ENCODE measurements around the gene SOX10.

Gene SOX10
- 0 to 0.07 reads per million in 2 donors for total RNA-seq

DNA sequence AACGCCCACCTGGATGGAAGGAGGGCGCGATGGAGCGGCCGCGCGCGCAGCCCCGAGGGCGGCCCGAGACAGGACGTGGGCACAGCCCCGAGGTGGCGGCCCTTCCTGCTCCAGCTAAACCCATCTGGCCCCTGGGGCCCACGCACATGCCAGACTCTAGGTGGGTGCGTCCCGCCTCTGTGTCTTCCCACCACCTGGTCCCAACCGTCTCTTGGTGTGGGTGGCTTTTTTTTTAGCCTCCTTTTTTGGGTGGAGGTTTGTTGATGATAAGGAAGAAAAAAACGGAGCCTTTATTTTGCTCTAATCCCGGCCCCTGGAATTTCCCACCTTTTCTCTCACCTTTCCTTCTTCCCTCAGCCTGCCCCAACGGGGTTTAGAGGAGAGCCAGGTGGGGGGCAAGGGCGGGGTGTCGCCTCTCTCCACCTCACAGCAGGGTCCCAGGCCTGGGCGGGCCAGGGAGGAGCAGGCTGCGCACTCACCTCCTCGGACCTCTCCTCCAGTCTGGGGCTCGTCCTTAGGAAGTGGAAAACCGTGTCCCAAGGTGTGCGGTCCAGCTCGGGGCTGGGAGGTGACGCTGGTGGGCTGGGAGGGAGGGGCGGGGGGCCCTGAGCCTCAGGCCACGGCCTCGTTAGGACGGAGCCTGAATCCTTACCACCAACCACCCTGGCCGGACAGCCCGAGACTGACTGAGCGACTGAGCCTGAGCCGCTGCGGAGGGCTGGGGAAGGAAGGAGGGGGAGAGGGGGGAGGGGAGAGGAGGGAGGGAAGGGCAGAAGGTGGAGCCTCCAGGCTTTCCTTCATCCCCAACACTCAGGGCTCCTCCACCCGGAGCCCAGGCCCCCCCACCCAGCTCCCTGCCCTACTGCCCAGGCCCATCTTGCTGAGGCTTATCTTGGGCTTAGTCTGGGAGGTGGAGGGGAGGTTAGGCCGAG, at the start of gene SOX10:
SOX10 (minus strand) TSS at position 696 of the 932 bp plus-strand sequence. CDS start 771 bp downstream, outside the sequence.
- no peak for DNase-seq

DNA sequence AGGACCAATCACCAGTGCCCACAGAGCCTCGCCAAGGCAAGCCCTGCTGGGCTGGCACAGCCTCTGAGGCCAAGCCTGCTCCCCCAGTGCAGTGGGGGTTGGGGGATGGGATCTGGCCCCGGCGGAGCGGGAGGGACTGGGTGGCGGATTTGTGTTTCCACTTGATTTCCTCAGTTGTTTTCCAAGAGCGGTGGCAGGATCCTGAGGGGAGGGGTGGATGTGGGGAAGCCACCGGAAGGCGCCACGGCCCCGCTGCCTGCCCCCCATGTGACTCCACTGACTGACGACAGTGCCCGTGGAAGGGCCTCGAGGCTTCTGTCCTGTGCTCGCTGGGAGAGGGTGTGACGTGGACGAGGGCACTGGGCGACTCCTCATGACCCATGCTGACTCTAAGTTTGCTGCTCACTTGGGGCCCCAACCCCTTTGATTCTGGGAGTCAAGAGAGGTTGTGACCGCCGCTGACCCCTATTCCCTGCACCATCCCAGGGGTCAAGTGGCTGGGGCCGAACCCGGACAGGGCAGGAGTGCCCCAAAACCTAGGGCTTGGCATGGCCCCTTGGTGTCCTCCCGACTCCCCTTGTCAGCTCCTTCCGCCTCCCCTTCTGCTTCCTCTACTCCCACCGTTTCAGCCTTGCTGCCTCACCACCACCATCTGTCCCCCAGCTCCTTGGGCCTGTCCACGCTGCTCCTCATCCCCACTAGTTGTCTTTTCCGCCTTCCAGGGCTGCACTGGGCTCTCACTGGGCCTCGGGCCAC, 49.3 kb upstream of the SOX10 start:
- no peak for DNase-seq

DNA sequence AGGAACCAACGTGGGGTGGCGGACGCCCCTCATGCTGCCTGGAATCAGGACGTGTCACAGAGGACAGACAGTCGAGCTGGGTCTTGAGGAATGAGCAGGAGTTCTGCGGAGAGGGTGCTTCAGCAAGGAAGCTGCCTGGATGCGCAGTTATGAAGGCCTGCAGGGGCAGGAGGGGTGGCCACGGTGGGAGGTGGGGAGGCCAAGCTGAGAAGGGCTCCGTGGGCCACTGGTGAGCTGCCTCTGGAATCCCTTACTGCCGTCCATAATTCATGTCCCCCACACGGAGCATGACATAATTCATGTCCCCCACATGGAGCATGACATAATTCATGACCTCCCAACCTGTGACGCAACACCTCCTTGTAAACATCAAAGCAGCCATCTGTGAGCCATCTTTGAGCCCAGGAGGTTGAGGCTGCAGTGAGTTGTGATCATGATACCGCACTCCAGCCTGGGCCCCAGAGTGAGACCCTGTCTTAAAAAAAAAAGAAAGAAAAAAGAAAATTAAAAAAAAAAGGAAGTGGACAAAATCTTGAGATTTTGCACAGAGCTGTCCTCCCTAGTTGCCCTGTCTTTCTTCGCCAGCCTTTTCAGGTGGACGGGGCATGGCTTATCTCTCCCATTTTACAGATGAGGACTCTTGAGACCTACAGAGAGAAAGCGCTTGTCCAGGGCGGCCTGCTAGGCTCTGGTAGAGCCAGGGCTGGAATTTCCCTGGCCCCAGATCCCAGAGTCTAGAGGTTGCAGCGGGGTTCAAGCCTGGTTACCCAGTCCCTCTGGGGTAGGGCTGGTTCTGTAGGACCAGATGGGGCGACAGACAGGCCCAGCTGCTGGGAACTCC, 48.5 kb upstream of the SOX10 start:
- DNase-seq = no peak

DNA sequence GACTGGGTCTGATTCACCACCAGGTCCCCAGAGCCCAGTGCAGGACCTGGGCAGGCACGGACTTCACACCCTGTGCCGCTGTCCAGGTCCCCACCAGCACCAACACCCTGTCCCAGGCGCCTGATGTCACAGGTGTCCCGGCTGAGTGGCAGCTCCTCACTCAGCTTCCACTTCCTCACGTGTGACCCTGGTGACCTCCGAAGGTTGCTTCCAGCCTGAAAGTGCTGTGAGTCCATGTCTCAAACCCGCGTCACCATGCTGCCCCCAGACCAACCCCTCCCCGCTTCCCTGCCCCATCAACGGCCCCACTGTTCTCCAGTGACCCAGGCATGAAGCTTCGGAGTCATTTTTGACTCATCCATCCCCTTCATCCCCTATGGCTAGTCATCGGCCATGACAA, 47.1 kb upstream of the SOX10 start:
- no peak for DNase-seq

DNA sequence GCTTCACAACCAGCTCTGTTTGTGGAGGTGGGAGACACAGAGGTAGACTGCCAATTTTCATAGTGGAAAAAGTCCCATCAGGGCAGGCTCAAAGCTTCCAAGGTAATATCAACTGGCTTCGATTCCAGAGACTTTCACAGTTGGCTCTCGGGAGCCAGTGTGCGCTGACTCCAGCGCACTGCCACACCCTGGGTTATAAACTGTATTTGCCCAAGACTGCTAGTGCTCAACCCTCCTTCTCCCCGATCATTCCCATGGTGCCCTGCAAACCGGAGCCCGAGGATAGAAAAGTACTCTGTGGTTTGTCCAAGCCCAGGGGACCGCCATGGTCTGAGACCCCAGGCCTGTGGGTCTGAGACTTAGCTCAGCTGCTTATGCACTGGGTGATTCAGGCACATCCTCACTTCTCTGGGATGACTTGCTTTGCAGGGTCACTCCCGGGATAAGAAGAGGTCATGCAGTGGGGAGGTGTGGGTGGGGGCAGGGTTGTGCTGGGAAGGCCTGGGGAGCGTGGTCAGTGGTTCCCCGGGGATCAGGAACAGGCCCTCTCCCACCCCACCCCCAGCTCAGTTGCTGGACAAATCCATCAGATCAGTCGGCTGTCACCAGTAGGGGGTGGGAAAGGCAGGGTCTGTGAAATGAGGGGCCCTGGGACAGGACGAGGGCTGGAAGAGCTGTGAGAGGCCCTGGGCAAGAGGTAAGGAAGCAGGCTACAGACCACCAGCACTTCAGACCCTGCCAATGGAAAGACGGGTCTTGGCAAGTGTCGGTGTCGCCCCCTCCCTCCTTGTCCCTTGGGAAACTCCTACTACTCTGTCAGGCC, 46.2 kb upstream of the SOX10 start:
- no peak for DNase-seq

DNA sequence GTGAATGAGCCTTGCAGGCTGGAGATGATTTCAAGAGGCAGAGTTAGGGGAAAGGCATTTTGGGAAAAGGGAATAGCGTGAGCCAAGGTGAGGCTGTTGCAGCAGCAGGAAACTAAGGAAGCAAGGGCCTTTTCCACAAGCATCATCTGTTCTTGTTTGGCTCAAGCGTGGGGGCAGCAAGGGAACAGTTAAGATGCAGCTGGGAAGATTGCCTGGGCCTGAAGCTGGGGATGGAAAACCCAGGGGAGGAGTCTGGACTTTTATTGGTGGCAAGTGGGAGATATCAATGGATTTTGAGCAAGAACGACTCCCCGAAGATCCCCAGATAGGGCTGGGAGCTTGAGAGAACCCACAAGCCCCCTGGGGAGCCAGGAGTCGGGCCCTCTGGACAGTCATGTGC, 45.5 kb upstream of the SOX10 start:
- no peak for DNase-seq

DNA sequence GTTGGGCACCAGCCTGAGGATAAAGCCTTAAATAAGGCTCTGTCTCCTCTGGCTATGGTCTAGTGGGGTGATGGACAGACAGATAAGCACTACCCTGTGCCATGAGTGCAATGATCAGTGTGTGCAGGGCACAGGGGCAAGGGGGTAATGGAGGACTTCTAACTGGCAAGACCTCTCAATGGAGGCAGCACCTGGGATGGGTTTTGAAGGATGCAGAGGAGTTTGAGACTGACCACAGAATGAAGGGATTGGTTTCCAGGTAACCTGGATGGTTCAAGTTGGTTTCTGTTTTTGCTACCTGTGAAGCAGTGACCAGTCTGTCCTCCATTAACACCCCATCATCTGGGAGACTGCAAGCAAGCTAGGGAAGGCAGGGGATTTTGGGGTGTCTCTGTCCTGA, 45.0 kb upstream of the SOX10 start:
- no peak for DNase-seq

DNA sequence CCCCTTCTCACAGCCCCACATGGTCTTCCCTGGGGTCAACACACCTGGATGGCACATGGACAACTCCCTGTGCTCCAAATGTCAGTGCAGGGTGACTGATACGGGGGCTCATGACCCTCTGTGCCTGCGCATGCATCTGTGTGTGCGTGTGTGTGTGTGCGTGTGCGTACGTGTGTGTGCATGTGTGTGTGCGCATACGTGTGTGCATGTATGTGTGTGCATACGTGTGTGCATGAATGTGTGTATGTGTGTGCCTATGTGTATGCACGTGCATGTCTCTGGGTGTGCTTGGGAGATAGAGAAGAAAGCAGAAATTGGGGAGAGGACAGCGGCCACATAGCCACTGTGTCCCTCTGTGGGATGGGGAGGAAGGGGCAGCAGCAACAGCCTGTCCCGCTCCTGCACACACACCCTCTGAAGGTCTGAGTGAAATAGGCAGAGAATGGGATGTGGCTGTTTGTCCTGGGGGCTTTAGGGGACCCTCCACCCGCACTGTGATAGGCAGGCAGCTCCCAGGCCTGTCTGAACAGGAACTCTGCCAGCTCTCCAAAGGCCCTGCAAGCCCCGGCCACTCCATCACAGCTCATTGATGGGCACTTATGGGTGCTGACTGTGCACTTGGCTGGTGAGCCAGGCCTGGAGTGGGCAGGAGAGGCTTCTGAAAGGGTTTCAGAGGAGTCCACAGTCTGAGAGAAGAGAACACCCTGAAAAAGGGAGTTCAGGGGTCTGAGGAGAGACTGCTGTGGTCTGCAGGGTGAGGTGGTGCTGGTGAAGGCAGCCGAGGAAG, 44.2 kb upstream of the SOX10 start:
- DNase-seq = no peak

DNA sequence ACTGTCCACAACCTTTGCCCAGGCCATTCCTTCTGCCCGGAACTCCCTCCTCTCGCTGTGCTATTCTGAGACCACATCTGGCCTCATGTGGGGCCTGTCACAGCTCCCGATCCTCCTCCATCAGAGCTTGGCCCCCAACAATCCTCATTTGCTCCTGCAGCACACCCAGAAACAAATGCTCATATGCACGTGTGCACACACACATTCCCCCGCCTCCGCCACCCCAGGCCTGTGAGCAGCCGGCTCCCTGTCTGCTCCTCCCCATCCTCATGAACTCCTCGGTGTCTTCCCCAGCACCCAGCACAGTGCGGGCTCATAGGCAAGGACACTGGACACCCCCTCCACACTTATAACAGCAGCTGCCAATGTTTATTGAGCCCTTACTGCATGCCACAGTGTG, 43.1 kb upstream of the SOX10 start:
- DNase-seq = no peak

DNA sequence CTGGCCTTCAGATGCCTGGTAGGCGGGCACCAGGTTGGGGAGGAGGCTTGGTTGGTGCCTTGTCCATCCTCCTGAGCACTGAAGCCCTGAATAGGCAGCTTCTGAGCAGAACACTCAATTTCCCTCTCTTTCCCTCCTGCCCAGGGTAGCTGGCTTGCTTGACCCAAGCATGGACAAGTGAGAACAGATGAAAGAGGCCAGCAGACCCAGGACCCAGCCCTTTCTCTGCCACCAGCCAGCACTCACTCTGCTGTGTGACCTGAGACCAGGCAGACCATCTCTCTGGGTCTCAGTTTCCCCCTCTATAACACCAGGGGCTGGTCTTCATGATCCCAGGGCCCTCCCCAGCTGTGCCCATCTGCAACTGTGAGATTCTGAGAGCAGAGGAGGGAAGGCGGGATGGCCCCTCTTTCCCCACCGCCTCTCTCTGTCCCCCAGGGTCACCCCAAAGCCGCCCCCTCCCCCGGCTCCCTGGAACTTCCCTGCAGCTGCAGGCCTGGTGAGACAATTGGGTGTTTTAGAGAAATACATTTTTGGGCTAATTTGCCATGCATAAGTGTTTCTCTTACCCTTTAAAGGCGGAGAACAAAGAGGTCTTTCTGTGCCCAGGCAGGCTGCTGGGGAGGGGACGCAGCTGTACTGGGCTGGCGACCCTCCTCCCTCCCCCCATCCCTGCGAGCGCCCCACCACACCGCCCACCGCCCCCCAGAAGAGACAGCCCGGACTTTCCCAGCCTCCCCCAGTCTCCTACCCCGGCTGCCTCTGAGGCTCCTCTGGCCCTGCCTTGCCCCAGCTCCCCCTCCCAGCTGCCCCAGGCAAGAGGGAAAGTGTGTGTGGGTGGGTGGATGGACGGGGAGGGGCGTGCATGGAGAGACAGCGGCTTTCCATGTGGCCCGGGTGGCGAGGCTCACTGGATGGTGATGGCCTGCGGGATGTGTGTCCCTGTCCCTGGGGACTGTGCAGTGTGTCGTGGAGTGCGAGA, 42.1 kb upstream of the SOX10 start:
- DNase-seq = no peak

DNA sequence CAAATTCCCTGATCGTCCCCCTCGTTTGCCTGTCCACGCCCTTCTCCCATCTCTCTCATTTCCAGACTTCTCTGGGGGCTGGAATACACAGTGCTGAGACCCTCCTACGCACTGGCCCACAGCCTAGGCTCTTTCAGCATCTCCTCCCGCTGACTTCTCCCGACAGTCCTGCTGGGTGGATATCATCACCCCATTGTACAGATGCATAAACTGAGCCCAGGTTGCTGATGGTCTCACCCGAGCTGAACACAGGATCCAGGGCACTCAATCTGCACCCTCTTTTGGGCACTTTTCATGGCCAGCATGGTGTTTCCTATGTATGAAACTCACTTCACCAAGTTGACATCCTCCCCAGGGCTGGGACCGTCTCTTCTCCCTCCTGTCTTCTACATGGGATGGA, 41.2 kb upstream of the SOX10 start:
- DNase-seq = no peak

DNA sequence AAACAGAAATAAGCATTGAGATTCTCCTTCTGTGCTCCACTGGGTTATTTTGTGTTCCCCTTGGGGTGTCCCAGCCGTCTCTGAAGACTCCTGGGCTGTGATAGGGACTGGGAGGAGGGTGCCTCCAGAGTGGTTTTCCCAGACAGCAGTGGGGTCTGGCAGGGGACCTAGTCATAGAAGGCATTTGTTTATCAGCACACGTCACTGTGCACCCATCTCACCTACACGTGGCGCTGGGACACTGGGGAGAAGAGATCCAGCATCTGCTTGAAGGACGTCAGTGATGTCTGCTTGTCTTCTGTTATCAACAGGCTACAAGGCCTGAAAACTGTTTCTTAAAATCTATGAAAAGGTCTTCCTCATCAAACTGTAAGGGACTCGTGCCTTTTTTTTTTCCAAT, 38.7 kb upstream of the SOX10 start:
- DNase-seq = no peak

DNA sequence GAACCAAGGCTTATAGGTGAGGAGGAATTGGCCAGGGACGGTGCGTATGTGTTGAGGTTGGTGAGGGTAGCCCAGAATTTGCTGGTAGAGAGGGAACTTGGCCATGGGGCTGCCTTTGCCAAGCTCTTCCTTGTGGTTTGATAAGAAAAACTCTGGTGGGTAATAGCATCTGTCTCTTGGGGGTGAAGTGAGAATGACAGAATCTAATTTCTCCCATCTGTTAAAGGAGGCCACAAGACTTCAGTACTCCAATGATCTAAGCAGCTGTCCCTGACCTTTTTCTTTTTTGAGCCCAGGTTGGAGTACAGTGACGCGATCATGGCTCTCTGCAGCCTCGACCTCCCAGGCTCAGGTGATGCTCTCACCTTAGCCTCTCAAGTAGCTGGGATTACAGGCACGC, 36.9 kb upstream of the SOX10 start:
- no peak for DNase-seq

DNA sequence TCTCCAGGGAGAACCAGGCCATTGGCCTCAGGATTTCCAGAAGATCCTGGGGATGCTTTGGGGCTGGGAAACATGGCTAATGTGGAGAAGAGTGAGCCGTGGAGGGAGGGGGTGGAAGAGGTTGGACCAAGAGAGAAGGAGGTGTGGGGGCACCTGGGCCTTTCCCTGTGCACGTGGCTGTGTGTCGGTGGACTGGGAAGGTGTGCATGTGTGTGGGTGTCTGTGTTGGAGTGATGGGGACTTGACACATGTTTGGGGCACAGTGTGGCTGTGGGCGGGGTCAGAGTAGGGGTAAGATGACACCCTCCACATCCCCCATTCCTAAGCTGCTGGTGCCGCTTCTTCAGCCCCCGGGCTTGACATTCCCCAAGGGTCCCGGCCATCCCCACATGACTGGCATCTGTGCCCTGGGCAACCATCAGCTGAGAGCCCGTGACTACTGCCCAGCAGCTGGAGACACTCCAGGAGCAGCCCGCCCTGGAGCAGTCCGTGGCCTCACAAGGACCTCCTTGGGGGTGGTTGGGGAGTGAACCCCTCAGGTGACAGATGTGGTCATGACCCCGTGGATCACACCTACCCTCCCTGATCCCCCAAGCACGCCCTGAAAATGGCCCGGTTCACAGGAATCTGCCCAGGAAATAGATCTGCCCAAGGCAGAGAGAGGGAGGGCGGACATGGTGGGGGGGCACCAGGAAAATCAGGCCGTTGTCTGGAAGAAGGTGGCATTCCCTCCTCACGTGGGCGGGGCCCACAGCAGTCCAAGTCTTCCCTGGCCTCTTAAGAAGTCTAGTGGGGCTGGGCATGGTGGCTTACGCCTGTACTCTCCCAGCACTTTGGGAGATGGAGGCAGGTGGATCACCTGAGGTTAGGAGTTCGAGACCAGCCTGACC, 34.8 kb upstream of the SOX10 start:
- no peak for DNase-seq

DNA sequence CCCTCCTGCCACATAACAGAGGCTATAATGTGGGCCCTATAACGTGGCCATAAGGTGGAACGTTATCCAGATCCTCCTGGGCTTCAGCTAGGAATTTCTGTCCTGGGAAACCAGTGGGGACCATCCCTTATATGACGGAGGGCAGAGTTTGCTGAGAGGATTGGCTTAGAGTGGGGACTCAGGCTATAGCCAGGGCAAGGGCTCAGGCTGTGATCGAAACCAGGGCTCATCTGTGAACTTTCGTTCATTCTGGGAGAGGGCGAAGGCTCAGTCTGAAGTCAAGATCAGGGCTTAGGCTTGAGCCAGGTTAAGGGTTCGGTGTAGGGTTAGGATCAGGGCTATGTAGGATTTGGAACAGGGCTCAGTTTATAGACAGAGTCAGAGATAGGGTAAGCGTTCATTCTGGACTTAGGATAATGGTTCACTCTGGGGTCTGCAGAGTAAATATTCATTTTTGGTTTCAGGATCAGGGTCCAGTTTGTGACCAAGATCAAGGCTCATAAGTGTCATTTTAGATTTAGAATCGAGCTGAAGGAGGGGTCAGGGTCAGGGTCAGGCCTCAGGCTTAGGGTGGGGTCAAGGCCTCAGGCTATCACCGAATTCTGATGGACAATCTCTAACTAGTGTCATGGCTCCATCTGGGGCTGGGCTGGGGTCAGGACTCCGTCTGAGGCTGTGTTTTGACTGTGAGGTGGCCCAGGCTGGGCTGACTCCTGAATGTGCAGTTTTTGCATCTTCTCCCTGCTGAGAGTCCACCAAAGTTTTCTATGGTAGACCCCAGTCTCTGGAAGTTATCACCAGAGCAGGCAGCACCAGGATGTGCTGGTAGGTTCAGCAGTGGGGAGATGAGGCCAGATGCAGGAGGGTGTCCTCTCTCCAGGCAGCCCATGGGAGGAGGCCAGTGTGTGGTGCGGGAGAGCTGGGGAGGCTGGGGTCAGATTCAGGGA, 33.9 kb upstream of the SOX10 start:
- DNase-seq = no peak

DNA sequence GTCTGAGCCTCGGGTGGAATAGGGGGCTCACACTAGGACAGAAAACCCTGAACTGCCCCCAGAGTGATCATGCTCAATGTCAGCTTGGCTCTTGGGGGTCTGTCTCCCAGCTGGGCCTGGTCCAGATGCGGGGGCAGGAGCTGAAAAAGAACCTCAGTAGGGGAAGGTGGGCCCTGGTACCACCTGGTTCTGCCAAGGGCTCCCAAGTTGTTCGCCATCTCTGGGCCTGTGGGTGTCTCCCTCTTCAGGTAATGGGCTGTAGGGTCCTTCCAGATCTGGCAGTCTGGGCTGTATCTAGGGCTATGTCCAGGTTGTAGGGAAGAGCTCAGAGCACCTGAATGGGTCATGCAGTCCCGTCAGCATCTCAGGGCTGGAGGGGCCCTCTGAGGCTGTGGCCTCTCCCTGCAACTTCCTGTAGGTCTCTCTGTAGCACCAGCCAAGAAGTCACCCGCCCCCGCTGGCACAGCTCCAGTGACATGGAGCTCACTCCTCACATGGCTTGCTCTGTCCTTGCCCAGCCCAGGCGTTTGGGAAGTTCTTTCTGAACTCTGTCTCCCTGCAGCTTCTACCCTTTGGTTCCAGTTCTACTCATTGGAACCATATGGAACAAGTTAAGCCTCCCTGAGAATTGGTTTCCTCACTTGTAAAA, 33.0 kb upstream of the SOX10 start:
- DNase-seq = no peak

Data from T-helper 9 cell (primary cell).